OCI-LY7 (cell line): ENCODE results near the gene HAGHL.

Experiments used
- EZH2phosphoT487 ChIP-seq: fragments of 200-600 bp; sonication (generic); IDR thresholded peaks from 2 replicates; pipeline ENCODE4 v1.6.1; 2018; ENCODE audit warnings: low read depth, borderline replicate concordance, mild to moderate bottlenecking, mixed run types, antibody characterized with exemption, low read length, moderate library complexity, mixed read lengths
- TF ChIP-seq, protein P1 (sequence below): fragments of 200-600 bp; sonication (generic); conservative IDR thresholded peaks from 2 replicates; pipeline ENCODE4 v1.5.1; 2014; ENCODE audit warnings: mild to moderate bottlenecking, antibody characterized with exemption, low read length, moderate library complexity, mixed read lengths

DNA sequence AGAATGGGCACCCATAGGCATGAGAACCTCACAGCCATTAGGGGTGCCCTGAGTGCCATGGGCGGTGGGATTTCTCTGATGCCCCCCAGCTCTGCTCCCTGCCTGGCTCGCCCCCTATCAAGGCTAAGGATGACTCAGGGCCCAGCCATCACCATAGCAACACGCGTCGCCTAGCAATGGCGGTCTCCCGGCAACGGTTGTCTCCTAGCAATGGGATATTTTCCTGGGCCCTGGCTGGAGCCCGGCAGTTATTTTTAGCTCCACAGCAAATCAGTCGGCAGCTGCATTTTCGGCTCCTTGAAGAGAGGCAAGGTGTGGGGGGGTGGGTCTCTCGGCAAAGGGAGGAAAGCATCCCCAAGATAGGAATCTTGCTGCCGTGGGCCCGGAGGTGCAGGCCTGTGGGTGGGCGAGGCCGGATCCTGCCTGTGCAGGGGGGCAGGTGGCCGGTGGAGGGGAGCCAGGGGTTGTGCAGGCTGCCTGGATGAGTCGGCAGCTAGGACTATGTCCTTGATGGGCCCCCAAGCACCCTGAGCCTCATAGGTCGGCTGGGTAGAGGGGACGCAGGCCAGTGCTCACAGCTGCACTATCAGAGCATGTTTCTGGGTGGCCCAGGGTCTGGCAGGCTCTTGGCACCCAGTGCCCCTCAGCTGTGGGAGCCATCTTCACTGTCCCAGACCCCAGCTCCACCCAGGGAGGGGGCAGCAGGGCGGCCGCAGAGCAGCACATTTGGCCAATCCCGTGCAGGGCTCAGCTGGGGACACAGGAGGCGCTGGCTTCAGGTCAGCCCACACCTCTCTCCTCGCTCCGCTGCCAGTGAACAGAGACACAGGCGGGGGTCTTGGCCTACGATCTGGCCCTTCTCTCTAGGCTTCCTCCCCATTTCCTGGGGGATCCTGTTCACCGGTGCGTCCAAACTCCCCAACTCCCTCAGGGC, 17.1 kb upstream of the HAGHL start:
- TF ChIP-seq, protein P1, sequence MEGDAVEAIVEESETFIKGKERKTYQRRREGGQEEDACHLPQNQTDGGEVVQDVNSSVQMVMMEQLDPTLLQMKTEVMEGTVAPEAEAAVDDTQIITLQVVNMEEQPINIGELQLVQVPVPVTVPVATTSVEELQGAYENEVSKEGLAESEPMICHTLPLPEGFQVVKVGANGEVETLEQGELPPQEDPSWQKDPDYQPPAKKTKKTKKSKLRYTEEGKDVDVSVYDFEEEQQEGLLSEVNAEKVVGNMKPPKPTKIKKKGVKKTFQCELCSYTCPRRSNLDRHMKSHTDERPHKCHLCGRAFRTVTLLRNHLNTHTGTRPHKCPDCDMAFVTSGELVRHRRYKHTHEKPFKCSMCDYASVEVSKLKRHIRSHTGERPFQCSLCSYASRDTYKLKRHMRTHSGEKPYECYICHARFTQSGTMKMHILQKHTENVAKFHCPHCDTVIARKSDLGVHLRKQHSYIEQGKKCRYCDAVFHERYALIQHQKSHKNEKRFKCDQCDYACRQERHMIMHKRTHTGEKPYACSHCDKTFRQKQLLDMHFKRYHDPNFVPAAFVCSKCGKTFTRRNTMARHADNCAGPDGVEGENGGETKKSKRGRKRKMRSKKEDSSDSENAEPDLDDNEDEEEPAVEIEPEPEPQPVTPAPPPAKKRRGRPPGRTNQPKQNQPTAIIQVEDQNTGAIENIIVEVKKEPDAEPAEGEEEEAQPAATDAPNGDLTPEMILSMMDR, result no peak
- TF ChIP-seq EZH2phosphoT487, result no peak
